ENCODE results near the gene KRT76.

- TF ChIP-seq CTCF (IDR thresholded peaks at IDR 0.05; ENCODE audit: insufficient read depth, low read length) (no peak), REST (IDR thresholded peaks at IDR 0.05; ENCODE audit: insufficient replicate concordance, low read depth) (no peak), SPI1 (IDR thresholded peaks at IDR 0.05; ENCODE audit: borderline replicate concordance, low read depth) (no peak), POLR2AphosphoS5 (IDR thresholded peaks at IDR 0.05; ENCODE audit: low read depth) (no peak), GABPA (IDR thresholded peaks at IDR 0.05; ENCODE audit: low read depth) (no peak)
These were observed 8.5 kb downstream of the KRT76 start for GRCh38 chr12:52768479-52769200.

Data from HL-60 (cell line).